Neural cell (in vitro differentiated cells): ENCODE data around the gene HEG1. TPM values are rescaled to one million over a fixed set of nuclear protein-coding genes. Genes with fewer than 3 reads are reported as not detected.

ENCODE experiments used
- H2AFZ ChIP-seq: fragments of 200-600, 300-800 bp; sonication (generic), shearing (Covaris generic); 2 replicates; pipeline ENCODE4 v1.6.0; 2014; ENCODE audit warnings: low read depth, mild to moderate bottlenecking, antibody characterized with exemption, low read length, moderate library complexity
- H3F3A ChIP-seq: fragments of 200-600 bp; shearing (Covaris generic); 2 replicates; pipeline ENCODE4 v1.6.1; 2016; ENCODE audit warnings: mild to moderate bottlenecking, moderate library complexity, mixed read lengths, antibody characterized with exemption, low read length; ENCODE audit not compliant: insufficient read depth, poor library complexity, severe bottlenecking
- H3K27ac ChIP-seq: fragments of 200-600, 300-800 bp; sonication (generic), shearing (Covaris generic); 2 replicates; pipeline ENCODE4 v1.5.1; 2014; ENCODE audit warnings: mild to moderate bottlenecking, low read length, moderate library complexity
- H3K27me3 ChIP-seq: fragments of 300-800, 200-600 bp; sonication (generic), shearing (Covaris generic); 2 replicates; pipeline ENCODE4 v1.6.0; 2014; ENCODE audit warnings: mild to moderate bottlenecking, low read depth, low read length, moderate library complexity; ENCODE audit not compliant: insufficient read depth
- H3K36me3 ChIP-seq: fragments of 300-800, 200-600 bp; sonication (generic), shearing (Covaris generic); 2 replicates; pipeline ENCODE4 v1.5.1; 2014; ENCODE audit warnings: mild to moderate bottlenecking, antibody characterized with exemption, low read length, moderate library complexity; ENCODE audit not compliant: insufficient read depth
- H3K4me2 ChIP-seq: fragments of 300-800, 200-600 bp; sonication (generic), shearing (Covaris generic); 2 replicates; pipeline ENCODE4 v1.6.0; 2014; ENCODE audit warnings: mild to moderate bottlenecking, low read length
- H3K4me3 ChIP-seq: fragments of 300-800, 200-600 bp; sonication (generic), shearing (Covaris generic); 2 replicates; pipeline ENCODE4 v1.5.1; 2014; ENCODE audit warnings: mild to moderate bottlenecking, low read length, moderate library complexity
- H3K79me2 ChIP-seq: fragments of 200-600 bp; shearing (Covaris generic); replicated peaks from 2 replicates; pipeline ENCODE4 v1.6.0; 2014; ENCODE audit warnings: mild to moderate bottlenecking, low read length, moderate library complexity; ENCODE audit not compliant: insufficient read depth
- H3K9ac ChIP-seq: fragments of 300-800, 200-600 bp; sonication (generic), shearing (Covaris generic); 2 replicates; pipeline ENCODE4 v1.6.1; 2016; ENCODE audit warnings: mild to moderate bottlenecking, low read length, mixed read lengths
- H3K9me2 ChIP-seq: fragments of 200-600 bp; shearing (Covaris generic); 2 replicates; pipeline ENCODE4 v1.6.1; 2016; ENCODE audit warnings: mild to moderate bottlenecking, low read length, mixed read lengths; ENCODE audit not compliant: insufficient read depth
- H3K9me3 ChIP-seq: fragments of 200-600, 300-800 bp; sonication (generic), shearing (Covaris generic); 2 replicates; pipeline ENCODE4 v1.6.1; 2016; ENCODE audit warnings: mild to moderate bottlenecking, mixed run types, low read length, moderate library complexity, mixed read lengths
- H4K20me1 ChIP-seq: fragments of 200-600 bp; shearing (Covaris generic); 2 replicates; pipeline ENCODE4 v1.6.1; 2016; ENCODE audit warnings: mild to moderate bottlenecking, mixed run types; ENCODE audit not compliant: insufficient read depth
- EP300 ChIP-seq: fragments of 450-650 bp; conservative IDR thresholded peaks from 2 replicates; pipeline ENCODE4 v1.6.1; 2014; ENCODE audit warnings: antibody characterized with exemption, mild to moderate bottlenecking, moderate library complexity; ENCODE audit not compliant: poor library complexity, severe bottlenecking
- EZH2 ChIP-seq: fragments of 200-600, 300-800 bp; shearing (Covaris generic), sonication (generic); IDR thresholded peaks from 2 replicates; pipeline ENCODE4 v1.6.1; 2014; ENCODE audit warnings: antibody characterized with exemption, low read length, borderline replicate concordance, mild to moderate bottlenecking; ENCODE audit not compliant: insufficient read depth, poor library complexity, severe bottlenecking
- MXI1 ChIP-seq: fragments of 450-650 bp; conservative IDR thresholded peaks from 2 replicates; pipeline ENCODE4 v1.6.1; 2014; ENCODE audit warnings: antibody characterized with exemption, mild to moderate bottlenecking; ENCODE audit not compliant: poor library complexity, severe bottlenecking
- POLR2AphosphoS5 ChIP-seq: IDR thresholded peaks from 2 replicates; pipeline ENCODE4 v1.6.1; 2012
- RAD21 ChIP-seq: fragments of 450-650 bp; conservative IDR thresholded peaks from 2 replicates; pipeline ENCODE4 v1.6.1; 2014; ENCODE audit warnings: antibody characterized with exemption, mild to moderate bottlenecking, moderate library complexity
- SMC3 ChIP-seq: fragments of 450-650 bp; conservative IDR thresholded peaks from 2 replicates; pipeline ENCODE4 v1.6.1; 2014; ENCODE audit warnings: antibody characterized with exemption, mild to moderate bottlenecking, moderate library complexity; ENCODE audit not compliant: poor library complexity
- TAF1 ChIP-seq: IDR thresholded peaks from 2 replicates; pipeline ENCODE4 v1.6.1; 2012; ENCODE audit warnings: low read depth
- polyA plus RNA-seq: library from polyadenylated mRNA; depleted of rRNA; stranded (reverse); fragments of >200 nt; gene quantifications from 2 replicates; pipeline ENCODE4 v1.2.3, GENCODE V29; 2014
- TF ChIP-seq, protein P1 (sequence below): IDR thresholded peaks from 2 replicates; pipeline ENCODE4 v1.6.1; 2012; ENCODE audit warnings: borderline replicate concordance
- TF ChIP-seq, protein P2 (sequence below): fragments of 450-650 bp; IDR thresholded peaks from 2 replicates; pipeline ENCODE4 v1.5.1; 2014; ENCODE audit warnings: antibody characterized with exemption, mild to moderate bottlenecking, moderate library complexity; ENCODE audit not compliant: poor library complexity, severe bottlenecking

Gene HEG1
- polyA plus RNA-seq, 1 donor from 2014 or later = 0.48 TPM

DNA sequence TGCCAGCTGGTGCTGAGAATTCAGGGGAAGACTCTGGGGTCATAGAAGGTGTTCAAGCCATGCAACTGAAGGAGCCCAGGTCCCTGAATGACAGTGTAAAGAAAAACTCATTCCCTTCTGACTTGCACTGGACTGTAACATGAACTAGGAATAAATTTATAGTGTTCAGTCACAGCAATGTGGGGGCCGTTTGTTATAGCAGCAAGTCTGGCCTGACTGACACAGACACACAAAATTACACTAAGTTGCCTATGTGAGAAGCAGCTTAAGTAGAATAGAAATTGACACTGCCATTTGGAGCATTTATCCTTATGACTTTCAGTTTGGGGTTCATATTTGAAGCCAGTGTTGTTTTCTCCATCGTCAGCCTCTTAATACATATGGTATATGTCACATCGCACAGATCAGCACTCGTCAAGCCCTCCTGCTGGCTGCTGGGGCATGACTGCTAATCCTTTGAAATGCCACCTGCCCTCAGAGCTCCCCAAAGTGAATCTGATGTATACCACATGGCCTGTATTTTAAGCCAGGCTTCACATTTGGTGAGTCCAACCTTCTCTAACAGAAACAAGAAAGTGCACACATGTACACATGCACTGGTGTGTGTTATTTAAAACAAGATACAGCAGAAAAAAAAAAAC lies 17.1 kb upstream of the HEG1 start:
- no peak for TF ChIP-seq EP300
- Histone ChIP-seq H3K27ac (no peak overlapping the region), H3K4me3 (no peak overlapping the region), H3K79me2 (no peaks in the 10 kb centered on the region), H3K9ac (no peak overlapping the region), H2AFZ (no peak overlapping the region), H3K9me3 (no peaks in the 10 kb centered on the region), H3K9me2 (no peaks in the 10 kb centered on the region), H3F3A (no peaks in the 10 kb centered on the region), H3K36me3 (no peaks in the 10 kb centered on the region), H3K4me2 (no peak overlapping the region), H3K27me3 (no peaks in the 10 kb centered on the region), H4K20me1 (no peaks in the 10 kb centered on the region)

DNA sequence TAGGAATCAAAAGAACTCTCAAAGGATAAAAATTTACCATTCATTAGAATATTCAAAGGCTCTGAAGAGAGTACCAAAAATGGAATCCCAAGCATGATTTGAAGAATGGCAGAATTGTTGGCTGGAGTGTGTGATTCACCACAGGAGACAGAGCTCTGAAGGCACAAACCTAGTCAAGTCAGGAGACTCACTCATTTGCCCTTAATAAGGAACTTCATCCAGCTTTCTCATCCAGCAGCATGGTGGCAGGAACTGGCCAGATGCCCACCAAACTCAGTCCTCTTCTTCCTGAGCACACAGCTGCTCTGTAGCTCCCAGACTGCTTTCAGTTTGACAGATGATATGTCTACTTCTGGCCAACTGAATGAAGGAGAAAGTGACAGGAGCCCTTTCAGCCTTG lies 16.5 kb upstream of the HEG1 start:
- TF ChIP-seq EZH2 = no peak
- TF ChIP-seq, protein P1, sequence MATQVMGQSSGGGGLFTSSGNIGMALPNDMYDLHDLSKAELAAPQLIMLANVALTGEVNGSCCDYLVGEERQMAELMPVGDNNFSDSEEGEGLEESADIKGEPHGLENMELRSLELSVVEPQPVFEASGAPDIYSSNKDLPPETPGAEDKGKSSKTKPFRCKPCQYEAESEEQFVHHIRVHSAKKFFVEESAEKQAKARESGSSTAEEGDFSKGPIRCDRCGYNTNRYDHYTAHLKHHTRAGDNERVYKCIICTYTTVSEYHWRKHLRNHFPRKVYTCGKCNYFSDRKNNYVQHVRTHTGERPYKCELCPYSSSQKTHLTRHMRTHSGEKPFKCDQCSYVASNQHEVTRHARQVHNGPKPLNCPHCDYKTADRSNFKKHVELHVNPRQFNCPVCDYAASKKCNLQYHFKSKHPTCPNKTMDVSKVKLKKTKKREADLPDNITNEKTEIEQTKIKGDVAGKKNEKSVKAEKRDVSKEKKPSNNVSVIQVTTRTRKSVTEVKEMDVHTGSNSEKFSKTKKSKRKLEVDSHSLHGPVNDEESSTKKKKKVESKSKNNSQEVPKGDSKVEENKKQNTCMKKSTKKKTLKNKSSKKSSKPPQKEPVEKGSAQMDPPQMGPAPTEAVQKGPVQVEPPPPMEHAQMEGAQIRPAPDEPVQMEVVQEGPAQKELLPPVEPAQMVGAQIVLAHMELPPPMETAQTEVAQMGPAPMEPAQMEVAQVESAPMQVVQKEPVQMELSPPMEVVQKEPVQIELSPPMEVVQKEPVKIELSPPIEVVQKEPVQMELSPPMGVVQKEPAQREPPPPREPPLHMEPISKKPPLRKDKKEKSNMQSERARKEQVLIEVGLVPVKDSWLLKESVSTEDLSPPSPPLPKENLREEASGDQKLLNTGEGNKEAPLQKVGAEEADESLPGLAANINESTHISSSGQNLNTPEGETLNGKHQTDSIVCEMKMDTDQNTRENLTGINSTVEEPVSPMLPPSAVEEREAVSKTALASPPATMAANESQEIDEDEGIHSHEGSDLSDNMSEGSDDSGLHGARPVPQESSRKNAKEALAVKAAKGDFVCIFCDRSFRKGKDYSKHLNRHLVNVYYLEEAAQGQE = no peak
- TF ChIP-seq, protein P2, sequence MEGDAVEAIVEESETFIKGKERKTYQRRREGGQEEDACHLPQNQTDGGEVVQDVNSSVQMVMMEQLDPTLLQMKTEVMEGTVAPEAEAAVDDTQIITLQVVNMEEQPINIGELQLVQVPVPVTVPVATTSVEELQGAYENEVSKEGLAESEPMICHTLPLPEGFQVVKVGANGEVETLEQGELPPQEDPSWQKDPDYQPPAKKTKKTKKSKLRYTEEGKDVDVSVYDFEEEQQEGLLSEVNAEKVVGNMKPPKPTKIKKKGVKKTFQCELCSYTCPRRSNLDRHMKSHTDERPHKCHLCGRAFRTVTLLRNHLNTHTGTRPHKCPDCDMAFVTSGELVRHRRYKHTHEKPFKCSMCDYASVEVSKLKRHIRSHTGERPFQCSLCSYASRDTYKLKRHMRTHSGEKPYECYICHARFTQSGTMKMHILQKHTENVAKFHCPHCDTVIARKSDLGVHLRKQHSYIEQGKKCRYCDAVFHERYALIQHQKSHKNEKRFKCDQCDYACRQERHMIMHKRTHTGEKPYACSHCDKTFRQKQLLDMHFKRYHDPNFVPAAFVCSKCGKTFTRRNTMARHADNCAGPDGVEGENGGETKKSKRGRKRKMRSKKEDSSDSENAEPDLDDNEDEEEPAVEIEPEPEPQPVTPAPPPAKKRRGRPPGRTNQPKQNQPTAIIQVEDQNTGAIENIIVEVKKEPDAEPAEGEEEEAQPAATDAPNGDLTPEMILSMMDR = no peak
- no peak for TF ChIP-seq EP300
- no peak for TF ChIP-seq SMC3
- TF ChIP-seq TAF1 = no peak
- TF ChIP-seq POLR2AphosphoS5 = no peak
- TF ChIP-seq MXI1 = no peak
- TF ChIP-seq RAD21 = no peak
- H3K79me2 ChIP-seq = no peaks in the 10 kb centered on the region
- no peaks in the 10 kb centered on the region for H3K9me2 ChIP-seq
- H2AFZ ChIP-seq = no peak overlapping the region
- no peak overlapping the region for H3K4me3 ChIP-seq
- H3K9me3 ChIP-seq = no peaks in the 10 kb centered on the region
- H3F3A ChIP-seq = no peaks in the 10 kb centered on the region
- H3K36me3 ChIP-seq = no peaks in the 10 kb centered on the region
- no peak overlapping the region for H3K27ac ChIP-seq
- no peak overlapping the region for H3K4me2 ChIP-seq
- no peaks in the 10 kb centered on the region for H4K20me1 ChIP-seq
- no peak overlapping the region for H3K9ac ChIP-seq
- H3K27me3 ChIP-seq = no peaks in the 10 kb centered on the region
